H9 (cell line): Measurements from ENCODE around the gene ABHD11. TPM values are rescaled to one million over a fixed set of nuclear protein-coding genes. Genes with fewer than 3 reads are reported as not detected.

ENCODE experiments used
- DNase-seq: peaks from one replicate; pipeline ENCODE4 v3.0.0-alpha.2; 2017
- H2AFZ ChIP-seq: one replicate; pipeline ENCODE4 v1.6.1; 2013; ENCODE audit warnings: mild to moderate bottlenecking, low read length, control low read depth, moderate library complexity
- H2AK5ac ChIP-seq: 2 replicates; pipeline ENCODE4 v1.6.1; 2013; ENCODE audit warnings: low read length, control low read depth, mixed read lengths; ENCODE audit not compliant: insufficient read length
- H2BK120ac ChIP-seq: one replicate; pipeline ENCODE4 v1.6.1; 2013; ENCODE audit warnings: low read depth, mild to moderate bottlenecking, low read length, control low read depth, inconsistent platforms; ENCODE audit not compliant: poor library complexity, severe bottlenecking
- H2BK12ac ChIP-seq: 2 replicates; pipeline ENCODE4 v1.6.1; 2013; ENCODE audit warnings: low read length, control low read depth, mixed read lengths, low read depth; ENCODE audit not compliant: insufficient read length
- H2BK15ac ChIP-seq: 2 replicates; pipeline ENCODE4 v1.6.1; 2013; ENCODE audit warnings: low read depth, low read length, control low read depth
- H2BK20ac ChIP-seq: one replicate; pipeline ENCODE4 v1.6.1; 2013; ENCODE audit warnings: low read depth, mild to moderate bottlenecking, low read length, control low read depth, inconsistent platforms; ENCODE audit not compliant: poor library complexity, severe bottlenecking
- H2BK5ac ChIP-seq: 2 replicates; pipeline ENCODE4 v1.6.1; 2013; ENCODE audit warnings: low read length, control low read depth, mixed read lengths; ENCODE audit not compliant: insufficient read length
- H3K14ac ChIP-seq: 2 replicates; pipeline ENCODE4 v1.6.1; 2013; ENCODE audit warnings: low read length, control low read depth; ENCODE audit not compliant: insufficient read depth
- H3K18ac ChIP-seq: 2 replicates; pipeline ENCODE4 v1.6.1; 2013; ENCODE audit warnings: low read depth, mild to moderate bottlenecking, mixed read lengths, low read length, control low read depth; ENCODE audit not compliant: insufficient read length
- H3K23ac ChIP-seq: 2 replicates; pipeline ENCODE4 v1.6.1; 2013; ENCODE audit warnings: low read length, control low read depth, mixed read lengths, low read depth; ENCODE audit not compliant: insufficient read length
- H3K23me2 ChIP-seq: 2 replicates; pipeline ENCODE4 v1.6.1; 2013; ENCODE audit warnings: low read depth, mild to moderate bottlenecking, mixed read lengths, low read length, control low read depth; ENCODE audit not compliant: insufficient read length, poor library complexity, severe bottlenecking
- H3K27ac ChIP-seq: 2 replicates; pipeline ENCODE4 v1.5.1; 2013; ENCODE audit warnings: low read length, control low read depth, mixed read lengths, low read depth; ENCODE audit not compliant: insufficient read length
- H3K27me3 ChIP-seq: 2 replicates; pipeline ENCODE4 v1.6.1; 2013; ENCODE audit warnings: low read length, control low read depth, inconsistent platforms; ENCODE audit not compliant: insufficient read depth
- H3K4ac ChIP-seq: 2 replicates; pipeline ENCODE4 v1.6.1; 2013; ENCODE audit warnings: low read depth, mild to moderate bottlenecking, control low read depth, inconsistent platforms, low read length, moderate library complexity
- H3K4me1 ChIP-seq: 2 replicates; pipeline ENCODE4 v1.6.1; 2013; ENCODE audit warnings: low read length, control low read depth, inconsistent platforms; ENCODE audit not compliant: insufficient read depth
- H3K4me2 ChIP-seq: 2 replicates; pipeline ENCODE4 v1.6.1; 2013; ENCODE audit warnings: low read length, control low read depth, mixed read lengths; ENCODE audit not compliant: insufficient read length, insufficient read depth
- H3K56ac ChIP-seq: 2 replicates; pipeline ENCODE4 v1.6.1; 2013; ENCODE audit warnings: low read depth, mild to moderate bottlenecking, mixed read lengths, low read length, control low read depth; ENCODE audit not compliant: insufficient read length
- H3K79me1 ChIP-seq: 2 replicates; pipeline ENCODE4 v1.6.1; 2013; ENCODE audit warnings: low read depth, mild to moderate bottlenecking, moderate library complexity, low read length, control low read depth, inconsistent platforms; ENCODE audit not compliant: insufficient read depth, poor library complexity, severe bottlenecking
- H3K79me2 ChIP-seq: 2 replicates; pipeline ENCODE4 v1.6.1; 2013; ENCODE audit warnings: low read length, control low read depth, inconsistent platforms; ENCODE audit not compliant: insufficient read depth
- H3K9ac ChIP-seq: 2 replicates; pipeline ENCODE4 v1.6.1; 2013; ENCODE audit warnings: low read length, control low read depth, mixed read lengths; ENCODE audit not compliant: insufficient read length; ENCODE audit errors: extremely low read depth
- H3K9me3 ChIP-seq: one replicate; pipeline ENCODE4 v1.6.1; 2013; ENCODE audit warnings: low read depth, low read length, inconsistent platforms; ENCODE audit not compliant: control insufficient read depth
- H3T11ph ChIP-seq: one replicate; pipeline ENCODE4 v1.6.1; 2013; ENCODE audit warnings: mild to moderate bottlenecking, low read length, control low read depth, inconsistent platforms
- H4K20me1 ChIP-seq: one replicate; pipeline ENCODE4 v1.6.1; 2013; ENCODE audit not compliant: control insufficient read depth, insufficient read length, insufficient read depth
- H4K5ac ChIP-seq: 2 replicates; pipeline ENCODE4 v1.6.1; 2013; ENCODE audit warnings: low read depth, mild to moderate bottlenecking, mixed read lengths, low read length, control low read depth; ENCODE audit not compliant: insufficient read length
- H4K8ac ChIP-seq: replicated peaks from 2 replicates; pipeline ENCODE4 v1.6.1; 2013; ENCODE audit warnings: low read length, control low read depth, mixed read lengths, low read depth; ENCODE audit not compliant: insufficient read length
- H4K91ac ChIP-seq: 2 replicates; pipeline ENCODE4 v1.6.1; 2013; ENCODE audit warnings: low read depth, mild to moderate bottlenecking, moderate library complexity, mixed read lengths, low read length, control low read depth; ENCODE audit not compliant: insufficient read length
- H3K27ac Mint-ChIP-seq, 3 experiments: 2 replicates in 2 of 3; 3 replicates in 1 of 3; pipeline ENCODE4 v1.8.0; 2020 to 2021; ENCODE audit warnings: mixed read lengths in 3 of 3, mild to moderate bottlenecking in 1 of 3, moderate library complexity in 1 of 3
- H3K27me3 Mint-ChIP-seq: 2 replicates; pipeline ENCODE4 v1.8.0; 2021; ENCODE audit warnings: low read depth, mild to moderate bottlenecking, moderate library complexity, mixed read lengths
- H3K36me3 Mint-ChIP-seq, 3 experiments: 2 replicates in 2 of 3; 3 replicates in 1 of 3; pipeline ENCODE4 v1.8.0; 2020 to 2021; ENCODE audit warnings: low read depth in 3 of 3, mixed read lengths in 3 of 3; ENCODE audit not compliant: insufficient read depth in 1 of 3
- H3K4me1 Mint-ChIP-seq, 2 experiments: 2 replicates each; pipeline ENCODE4 v1.8.0; 2020; ENCODE audit warnings: mixed read lengths in 2 of 2
- H3K4me3 Mint-ChIP-seq, 2 experiments: 2 replicates in 1 of 2; 3 replicates in 1 of 2; pipeline ENCODE4 v1.8.0; 2020 to 2021; ENCODE audit warnings: mild to moderate bottlenecking in 2 of 2, mixed read lengths in 2 of 2, moderate library complexity in 1 of 2
- H3K9me3 Mint-ChIP-seq, 2 experiments: 2 replicates in 1 of 2; 3 replicates in 1 of 2; pipeline ENCODE4 v1.8.0; 2020; ENCODE audit warnings: mild to moderate bottlenecking in 2 of 2, mixed read lengths in 2 of 2, moderate library complexity in 1 of 2
- WGBS: extraction: QIAGEN DNeasy Blood & Tissue Kit; methylation state at CpG from one replicate; pipeline ENCODE4 v1.1.7; 2013; ENCODE audit warnings: missing lambda C conversion rate, low lambda C conversion rate, mixed read lengths; ENCODE audit not compliant: insufficient read length; ENCODE audit errors: extremely low coverage; 5-methylcytosine and 5-hydroxymethylcytosine counted together
- total RNA-seq: library from RNA; stranded (reverse); gene quantifications from 2 replicates; pipeline ENCODE4 v1.2.1, GENCODE V29; 2021
- TF ChIP-seq, protein P1 (sequence below): fragments of 200-600 bp; sonication (generic); conservative IDR thresholded peaks from 3 replicates; pipeline ENCODE4 v1.8.0; 2021; ENCODE audit warnings: antibody characterized with exemption, mild to moderate bottlenecking

The ABHD11 gene
- total RNA-seq, 1 experiment from 2014 or later: 34.4 TPM

DNA sequence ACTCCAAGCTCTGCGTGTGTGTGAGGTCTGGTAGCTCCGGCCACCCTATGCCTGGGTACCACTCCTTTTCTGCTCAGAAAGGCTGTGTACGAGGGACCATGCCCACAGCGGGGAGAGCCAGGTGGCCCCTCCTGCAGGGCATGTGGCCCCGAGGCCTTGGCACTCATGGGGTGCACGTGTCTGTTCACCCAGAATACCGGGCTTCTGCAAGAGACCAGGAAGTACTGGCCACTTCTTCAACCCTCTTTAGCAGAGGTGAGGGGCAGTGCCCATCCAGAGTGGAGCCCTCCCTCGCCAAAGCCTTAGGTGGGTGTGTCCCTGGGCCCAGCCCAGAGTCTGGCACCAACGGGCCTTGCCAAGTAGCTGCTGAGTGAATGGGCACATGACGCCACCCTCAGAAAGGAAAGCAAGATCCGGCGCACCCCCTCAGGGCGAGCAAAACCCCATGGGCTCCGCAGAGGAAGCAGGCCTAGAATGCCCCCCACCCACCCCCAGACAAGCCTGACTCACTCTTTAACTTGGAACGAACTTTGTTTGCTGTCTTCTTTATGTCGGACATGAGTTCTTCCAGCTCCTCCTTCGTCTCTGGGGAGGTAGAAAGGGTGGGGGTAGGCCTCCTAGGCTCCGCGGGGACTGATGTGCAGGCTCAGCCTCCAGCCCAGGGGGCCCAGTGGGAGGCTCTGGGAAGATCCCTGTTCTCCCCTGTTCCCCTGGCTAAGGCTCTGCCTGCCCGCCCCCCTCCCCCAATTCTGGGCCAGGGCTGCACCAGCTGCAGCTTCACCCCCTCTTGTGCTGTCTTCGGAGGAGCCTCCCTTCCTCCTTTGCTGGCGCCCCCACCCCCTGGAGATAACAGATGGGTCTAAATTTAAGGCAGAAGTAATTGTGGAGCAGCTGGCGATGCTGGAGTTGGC is 33.7 kb downstream of the ABHD11 start:
- H3K9ac ChIP-seq: no peak overlapping the region
- peaks cover 9 to 18% (median 17%) of the 10 kb centered on the region in 3 experiments; a peak in 6 of 7 replicates for H3K36me3 Mint-ChIP-seq
- no peak overlapping the region for H3K4ac ChIP-seq

More for the DNA sequence above, 33.7 kb downstream of the ABHD11 start:
- H2BK20ac ChIP-seq: no peak overlapping the region
- no peak overlapping the region for H3K4me2 ChIP-seq
- Mint-ChIP-seq H3K9me3 (no peaks in the 10 kb centered on the region), H3K27ac (no peak overlapping the region), H3K4me3 (no peak overlapping the region), H3K27me3 (peaks cover 2% of the 10 kb centered on the region), H3K4me1 (peaks cover 9 to 38% of the 10 kb centered on the region in 2 experiments)
- no peak overlapping the region for H3K23ac ChIP-seq
- H4K5ac ChIP-seq: no peak overlapping the region
- TF ChIP-seq, protein P1, sequence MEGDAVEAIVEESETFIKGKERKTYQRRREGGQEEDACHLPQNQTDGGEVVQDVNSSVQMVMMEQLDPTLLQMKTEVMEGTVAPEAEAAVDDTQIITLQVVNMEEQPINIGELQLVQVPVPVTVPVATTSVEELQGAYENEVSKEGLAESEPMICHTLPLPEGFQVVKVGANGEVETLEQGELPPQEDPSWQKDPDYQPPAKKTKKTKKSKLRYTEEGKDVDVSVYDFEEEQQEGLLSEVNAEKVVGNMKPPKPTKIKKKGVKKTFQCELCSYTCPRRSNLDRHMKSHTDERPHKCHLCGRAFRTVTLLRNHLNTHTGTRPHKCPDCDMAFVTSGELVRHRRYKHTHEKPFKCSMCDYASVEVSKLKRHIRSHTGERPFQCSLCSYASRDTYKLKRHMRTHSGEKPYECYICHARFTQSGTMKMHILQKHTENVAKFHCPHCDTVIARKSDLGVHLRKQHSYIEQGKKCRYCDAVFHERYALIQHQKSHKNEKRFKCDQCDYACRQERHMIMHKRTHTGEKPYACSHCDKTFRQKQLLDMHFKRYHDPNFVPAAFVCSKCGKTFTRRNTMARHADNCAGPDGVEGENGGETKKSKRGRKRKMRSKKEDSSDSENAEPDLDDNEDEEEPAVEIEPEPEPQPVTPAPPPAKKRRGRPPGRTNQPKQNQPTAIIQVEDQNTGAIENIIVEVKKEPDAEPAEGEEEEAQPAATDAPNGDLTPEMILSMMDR: no peak
- no CpG with 5 or more reads among the region's 23 CpGs for WGBS
- no peak overlapping the region for H2BK12ac ChIP-seq
- H4K20me1 ChIP-seq: no peaks in the 10 kb centered on the region
- H3T11ph ChIP-seq: no peak overlapping the region
- no peak overlapping the region for H2BK15ac ChIP-seq
- no peaks in the 10 kb centered on the region; the same call in 1 of the 2 replicates for H3K4me1 ChIP-seq
- no peak overlapping the region for H3K18ac ChIP-seq
- H4K91ac ChIP-seq: no peak overlapping the region
- H2BK120ac ChIP-seq: no peak overlapping the region
- H3K27ac ChIP-seq: no peak overlapping the region
- H2AK5ac ChIP-seq: no peak overlapping the region
- no peak for DNase-seq
- H4K8ac ChIP-seq: no peak overlapping the region
- no peaks in the 10 kb centered on the region for H3K9me3 ChIP-seq
- H3K79me2 ChIP-seq: no peaks in the 10 kb centered on the region
- H2BK5ac ChIP-seq: no peak overlapping the region
- no peaks in the 10 kb centered on the region for H3K79me1 ChIP-seq
- H3K27me3 ChIP-seq: no peaks in the 10 kb centered on the region
- peaks cover 2% of the 10 kb centered on the region for H3K23me2 ChIP-seq
- no peak overlapping the region for H3K14ac ChIP-seq
- H3K56ac ChIP-seq: no peak overlapping the region
- H2AFZ ChIP-seq: no peak overlapping the region
